K562 (cell line): Measurements from ENCODE around the gene SFXN5. TPM values are rescaled to one million over a fixed set of nuclear protein-coding genes. Genes with fewer than 3 reads are reported as not detected.

Experiments used
- ATAC-seq: fragments of 200-7000 bp; cut with Tn5 transposase; 3 replicates; pipeline ENCODE4 v1.9.1; 2020; ENCODE audit warnings: moderate library complexity
- BruUV-seq: library from RNA; stranded (reverse); fragments of 400-500 nt; replicated peaks from 2 replicates; lab custom pipeline; 2021; lab: Mats Ljungman, UMichigan
- CTCF ChIA-PET: fragments of 300-600 bp; formaldehyde crosslinking; extraction: SDS; loops from one replicate; lab custom pipeline; 2021; ENCODE audit warnings: low intra/inter-chr PET ratio; lab: Yijun Ruan, JAX
- POLR2A ChIA-PET: fragments of 300-600, 350-650 bp; sonication (Branson Sonifier 250); formaldehyde crosslinking; extraction: SDS; loops from one replicate; lab custom pipeline; 2021; ENCODE audit warnings: antibody characterized with exemption, inconsistent platforms; lab: Yijun Ruan, JAX
- DNase-seq, 4 experiments: peaks; one replicate each; pipeline versions ENCODE4 v3.0.0 to v3.0.0-alpha.2; 2011 to 2018; ENCODE audit warnings: low spot score in 3 of 4, mixed read lengths in 3 of 4; ENCODE audit errors: extremely low read depth in 1 of 4
- FAIRE-seq: peaks from 2 replicates; lab custom pipeline; 2011; peaks lifted over from hg19 to GRCh38; lab: Jason Lieb, UNC
- H2AFZ ChIP-seq: 2 replicates; pipeline ENCODE4 v1.6.0; 2011; ENCODE audit warnings: low read depth, low read length, control low read depth, inconsistent platforms
- H3K27ac ChIP-seq: fragments of 200-600 bp; 3 replicates; pipeline ENCODE4 v1.8.0; 2011; ENCODE audit warnings: low read depth, mild to moderate bottlenecking, control low read depth, inconsistent platforms, low read length, moderate library complexity, mixed read lengths; ENCODE audit errors: extremely low read depth
- H3K27me3 ChIP-seq, 2 experiments: fragments of 300-600 bp in 1 of 2; 2 replicates in 1 of 2; 3 replicates in 1 of 2; pipeline versions ENCODE4 v1.6.0 to v1.8.0; 2011; ENCODE audit warnings: inconsistent platforms in 2 of 2, low read length in 2 of 2, mild to moderate bottlenecking in 1 of 2, mixed read lengths in 1 of 2, moderate library complexity in 1 of 2; ENCODE audit not compliant: control insufficient read depth in 2 of 2, insufficient read depth in 2 of 2
- H3K36me3 ChIP-seq: fragments of 300-600 bp; 3 replicates; pipeline ENCODE4 v1.8.0; 2011; ENCODE audit warnings: mild to moderate bottlenecking, low read length, inconsistent platforms; ENCODE audit not compliant: control insufficient read depth, insufficient read depth
- H3K4me1 ChIP-seq, 2 experiments: fragments of 200-600 bp in 1 of 2; replicated peaks in 1 of 2; 2 replicates in 1 of 2; 3 replicates in 1 of 2; pipeline versions ENCODE4 v1.5.1 to v1.8.0; 2011; ENCODE audit warnings: inconsistent platforms in 2 of 2, low read length in 2 of 2, mild to moderate bottlenecking in 1 of 2, mixed read lengths in 1 of 2, moderate library complexity in 1 of 2; ENCODE audit not compliant: control insufficient read depth in 2 of 2, insufficient read depth in 2 of 2
- H3K4me2 ChIP-seq: 2 replicates; pipeline ENCODE4 v1.6.1; 2011; ENCODE audit warnings: low read length, control low read depth, inconsistent platforms, mixed read lengths; ENCODE audit not compliant: insufficient read depth
- H3K4me3 ChIP-seq: fragments of 200-600 bp; sonication (generic), shearing (Covaris generic); 2 replicates; pipeline ENCODE4 v1.5.1; 2016; ENCODE audit warnings: control low read depth, inconsistent platforms
- H3K79me2 ChIP-seq: fragments of 200-600 bp; 3 replicates; pipeline ENCODE4 v1.8.0; 2011; ENCODE audit warnings: low read length, inconsistent platforms; ENCODE audit not compliant: control insufficient read depth, insufficient read depth
- H3K9ac ChIP-seq, 2 experiments: 2 replicates each; pipeline versions ENCODE4 v1.6.0 to v1.6.1; 2011; ENCODE audit warnings: low read depth in 2 of 2, low read length in 2 of 2, control low read depth in 1 of 2, inconsistent platforms in 1 of 2, mild to moderate bottlenecking in 1 of 2, mixed read lengths in 1 of 2; ENCODE audit not compliant: insufficient read depth in 1 of 2
- H3K9me1 ChIP-seq: one replicate; pipeline ENCODE4 v1.6.0; 2011; ENCODE audit warnings: inconsistent platforms, mild to moderate bottlenecking, low read length, moderate library complexity; ENCODE audit not compliant: control insufficient read depth, insufficient read depth
- H3K9me3 ChIP-seq: replicated peaks from 2 replicates; pipeline ENCODE4 v1.5.1; 2011; ENCODE audit warnings: low read depth, low read length, inconsistent platforms; ENCODE audit not compliant: control insufficient read depth, insufficient read depth
- H4K20me1 ChIP-seq: replicated peaks from 2 replicates; pipeline ENCODE4 v1.6.1; 2011; ENCODE audit warnings: low read length, inconsistent platforms, mixed read lengths; ENCODE audit not compliant: control insufficient read depth, insufficient read depth
- ETS2 ChIP-seq: IDR thresholded peaks from 2 replicates; pipeline ENCODE4 v1.6.1; 2016; ENCODE audit warnings: borderline replicate concordance, missing genetic modification characterization, mild to moderate bottlenecking, moderate library complexity, missing compliant biosample characterization; ENCODE audit not compliant: poor library complexity, severe bottlenecking
- ETV1 ChIP-seq: fragments of 450-650 bp; conservative IDR thresholded peaks from 2 replicates; pipeline ENCODE4 v1.6.1; 2016; ENCODE audit warnings: missing genetic modification characterization, control low read depth, low read depth, missing compliant biosample characterization
- HBP1 ChIP-seq: fragments of 450-650 bp; formaldehyde crosslinking; IDR thresholded peaks from 2 replicates; pipeline ENCODE4 v1.4.0; 2022; ENCODE audit warnings: missing genetic modification characterization
- HMG20A ChIP-seq: fragments of 450-650 bp; formaldehyde crosslinking; conservative IDR thresholded peaks from 2 replicates; pipeline ENCODE4 v1.4.0; 2020; ENCODE audit warnings: mild to moderate bottlenecking, mixed read lengths
- MED1 ChIP-seq: sonication (generic); formaldehyde crosslinking; IDR thresholded peaks from 2 replicates; pipeline ENCODE4 v1.8.1; 2023; ENCODE audit warnings: missing genetic modification reagents, borderline replicate concordance
- POLR2G ChIP-seq: fragments of 200-400 bp; formaldehyde crosslinking; IDR thresholded peaks from 2 replicates; pipeline ENCODE4 v1.6.1; 2017; ENCODE audit warnings: low read depth, mild to moderate bottlenecking, antibody characterized with exemption, low read length, moderate library complexity
- ZBTB17 ChIP-seq: fragments of 450-650 bp; formaldehyde crosslinking; IDR thresholded peaks from 2 replicates; pipeline ENCODE4 v1.4.0; 2020; ENCODE audit warnings: mild to moderate bottlenecking
- ZNF280A ChIP-seq: fragments of 450-650 bp; IDR thresholded peaks from 2 replicates; pipeline ENCODE4 v1.6.1; 2018; ENCODE audit warnings: mild to moderate bottlenecking, low read depth; ENCODE audit not compliant: partially characterized antibody
- WGBS: fragments of 100-300 bp; shearing (Covaris generic); methylation state at CpG from one replicate; pipeline ENCODE4 v1.1.6; 2016; ENCODE audit warnings: low coverage, mixed read lengths; ENCODE audit not compliant: insufficient coverage; ENCODE audit errors: missing lambda C conversion rate; 5-methylcytosine and 5-hydroxymethylcytosine counted together
- in situ Hi-C: fragments of 300-500 bp; cut with MboI; formaldehyde crosslinking; loops from 4 replicates; pipeline ENCODE4 v1.15.0; 2018; ENCODE audit warnings: inconsistent platforms, mixed read lengths
- intact Hi-C: fragments of 100-400 bp; cut with micrococcal nuclease; formaldehyde crosslinking; loops from 2 replicates; pipeline ENCODE4 v1.14.2; 2022
- polyA plus RNA-seq, 8 experiments: library from polyadenylated mRNA; depleted of rRNA in 4 of 8; stranded (reverse) in 5 of 8; unstranded in 3 of 8; fragments of >200 nt; fragmentation: Nextera tagmentation in 2 of 8; fragmentation: Illumina TruSeq in 1 of 8; extraction: Ambion mirVana in 2 of 8; extraction: Trizol in 1 of 8; gene quantifications; 2 replicates each; pipeline versions ENCODE4 v1.2.1 to v1.2.3, GENCODE V29; 2011 to 2014; ENCODE audit warnings: inconsistent platforms in 1 of 8, missing spikeins in 1 of 8
- total RNA-seq, 7 experiments: library from RNA; depleted of rRNA in 6 of 7; stranded (reverse); fragments of >200 nt in 6 of 7; fragmentation: Illumina TruSeq in 2 of 7; extraction: Trizol in 2 of 7; gene quantifications; 2 replicates each; pipeline versions ENCODE4 v1.2.1 to v1.2.3, GENCODE V29; 2011 to 2021; ENCODE audit warnings: low replicate concordance in 1 of 7

SFXN5 gene
- total and polyA plus RNA-seq, 9 of the 15 experiments (the other 6 are each of a cell fraction or from before 2014, with no cell fraction given): 8.3 to 22.6 (median 16.0) TPM

GRCh38 chr2:72936660-72937355 is 134.7 kb downstream of the SFXN5 start:
- Histone ChIP-seq H4K20me1 (peaks cover 26% of the 10 kb centered on the region), H3K9ac (no peak overlapping the region), H3K4me2 (no peak overlapping the region), H3K27ac (no peak overlapping the region), H3K27me3 (peaks cover 2 to 56% of the 10 kb centered on the region in 2 experiments; a peak in 3 of 5 replicates), H3K4me1 (peaks cover 0 to 7% of the 10 kb centered on the region in 2 experiments; a peak in 1 of 5 replicates), H2AFZ (no peak overlapping the region), H3K4me3 (no peak overlapping the region), H3K9me3 (no peaks in the 10 kb centered on the region), H3K36me3 (no peaks in the 10 kb centered on the region), H3K9me1 (no peaks in the 10 kb centered on the region), H3K79me2 (no peaks in the 10 kb centered on the region)
- ATAC-seq: no peak
- 15% methylated on average over 17 of the region's 19 CpGs for WGBS
- ChIA-PET CTCF (no interaction called here), POLR2A (interaction anchor here (0.6 to 1.3 kb wide), 3 partner anchors 12 to 837 kb away, joined by 3 read pairs; no protein-coding TSS in a partner anchor)
- no TSS peak for BruUV-seq
- no peak for FAIRE-seq
- DNase-seq: no peak
- in situ Hi-C loops (loop anchor here (5.0 kb wide), 1 partner anchor 45 kb away; no protein-coding TSS in a partner anchor), intact Hi-C loops (no loop called here)
- TF ChIP-seq POLR2G (0 out of 2 replicates have a peak, but pooled peaks have one; percentile 2), ETS2 (tag) (no peak), ZNF280A (no peak), ETV1 (no peak), HBP1 (no peak), MED1 (no peak), HMG20A (no peak), ZBTB17 (no peak)
